HEK293T (cell line): Measurements from ENCODE around the gene GSAP.

Experiments used
- CTCF ChIA-PET: fragments of 350-600 bp; formaldehyde crosslinking; extraction: SDS; loops from one replicate; lab custom pipeline; 2021; ENCODE audit warnings: antibody characterized with exemption, inconsistent platforms; lab: Yijun Ruan, JAX
- POLR2A ChIA-PET: fragments of 350-600 bp; formaldehyde crosslinking; extraction: SDS; loops from one replicate; lab custom pipeline; 2020; ENCODE audit warnings: antibody characterized with exemption, inconsistent platforms; lab: Yijun Ruan, JAX
- DNase-seq: peaks from one replicate; pipeline ENCODE4 v3.0.0; 2012; ENCODE audit warnings: mixed read lengths; ENCODE audit errors: extremely low spot score
- ARNT ChIP-seq: fragments of 450-650 bp; IDR thresholded peaks from 2 replicates; pipeline ENCODE4 v1.6.1; 2017; ENCODE audit warnings: mild to moderate bottlenecking
- BHLHE40 ChIP-seq: fragments of 450-650 bp; IDR thresholded peaks from 2 replicates; pipeline ENCODE4 v1.6.1; 2016; ENCODE audit warnings: mild to moderate bottlenecking, moderate library complexity, borderline replicate concordance
- CTBP1 ChIP-seq: fragments of 450-650 bp; IDR thresholded peaks from 2 replicates; pipeline ENCODE4 v1.6.1; 2016; ENCODE audit warnings: borderline replicate concordance
- ELF4 ChIP-seq: fragments of 450-650 bp; IDR thresholded peaks from 2 replicates; pipeline ENCODE4 v1.6.1; 2017; ENCODE audit warnings: antibody characterized with exemption
- FOXA1 ChIP-seq: fragments of 450-650 bp; IDR thresholded peaks from 2 replicates; pipeline ENCODE4 v1.6.1; 2016; ENCODE audit warnings: mild to moderate bottlenecking
- FOXK2 ChIP-seq: fragments of 450-650 bp; IDR thresholded peaks from 2 replicates; pipeline ENCODE4 v1.6.1; 2016; ENCODE audit warnings: mild to moderate bottlenecking
- FOXM1 ChIP-seq: fragments of 450-650 bp; IDR thresholded peaks from 2 replicates; pipeline ENCODE4 v1.6.1; 2017; ENCODE audit warnings: mild to moderate bottlenecking, borderline replicate concordance
- HDGF ChIP-seq: fragments of 450-650 bp; IDR thresholded peaks from 2 replicates; pipeline ENCODE4 v1.6.1; 2017; ENCODE audit warnings: antibody characterized with exemption, borderline replicate concordance
- L3MBTL2 ChIP-seq: fragments of 450-650 bp; conservative IDR thresholded peaks from 2 replicates; pipeline ENCODE4 v1.6.1; 2016; ENCODE audit warnings: mild to moderate bottlenecking
- LEF1 ChIP-seq: fragments of 450-650 bp; IDR thresholded peaks from 2 replicates; pipeline ENCODE4 v1.6.1; 2017; ENCODE audit warnings: mild to moderate bottlenecking, borderline replicate concordance
- NFRKB ChIP-seq: fragments of 450-650 bp; IDR thresholded peaks from 2 replicates; pipeline ENCODE4 v1.6.1; 2016; ENCODE audit warnings: mild to moderate bottlenecking, moderate library complexity
- SP1 ChIP-seq: fragments of 450-650 bp; IDR thresholded peaks from 2 replicates; pipeline ENCODE4 v1.6.1; 2017
- SUZ12 ChIP-seq: fragments of 450-650 bp; IDR thresholded peaks from 2 replicates; pipeline ENCODE4 v1.6.1; 2016; ENCODE audit warnings: mild to moderate bottlenecking
- TARDBP ChIP-seq: fragments of 450-650 bp; IDR thresholded peaks from 2 replicates; pipeline ENCODE4 v1.6.1; 2016
- ZNF384 ChIP-seq: fragments of 450-650 bp; IDR thresholded peaks from 2 replicates; pipeline ENCODE4 v1.6.1; 2016
- TF ChIP-seq, protein P1 (sequence below): fragments of 450-650 bp; IDR thresholded peaks from 2 replicates; pipeline ENCODE4 v1.6.1; 2016

Gene GSAP

DNA sequence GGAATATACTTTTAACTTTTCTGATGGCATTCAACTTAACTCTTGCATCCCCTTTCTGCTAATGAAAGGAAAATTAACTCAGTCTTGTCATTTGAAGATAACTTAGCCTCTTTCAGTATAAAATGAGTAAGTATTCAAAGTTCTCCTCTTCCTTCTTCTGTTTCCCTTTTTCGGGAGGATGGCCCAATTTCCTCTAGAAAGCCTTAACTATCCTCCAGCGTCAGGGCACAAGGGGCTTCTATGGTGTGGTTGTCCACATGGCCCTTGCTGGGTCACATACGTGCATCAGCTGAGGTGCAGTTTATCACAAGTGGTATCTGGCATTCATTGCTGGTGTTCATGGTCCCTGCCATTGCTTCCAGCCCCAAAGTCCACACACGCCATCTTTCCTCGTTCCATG is 17.8 kb upstream of the GSAP start:
- DNase-seq: no peak

DNA sequence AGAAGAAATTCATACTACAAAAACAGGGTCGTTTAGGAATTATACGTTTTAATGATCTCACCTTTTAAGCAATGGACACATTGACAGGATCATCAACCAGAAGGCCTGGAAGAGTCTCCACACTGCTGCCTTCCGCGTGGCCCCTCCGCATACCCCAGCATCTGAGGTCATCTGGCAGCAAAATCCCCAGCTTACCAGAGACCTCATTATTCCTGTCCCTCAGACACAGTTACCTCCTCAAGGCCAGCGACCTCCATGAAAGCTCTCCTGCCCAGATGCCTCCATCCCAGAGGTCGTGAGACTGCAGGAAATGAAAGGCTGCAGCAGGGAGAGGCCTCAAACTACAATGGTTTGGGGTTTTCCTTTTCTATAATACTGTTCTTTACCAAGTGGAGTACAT is 14.8 kb upstream of the GSAP start:
- TF ChIP-seq SP1 (no peak), FOXA1 (no peak), NFRKB (no peak), FOXM1 (no peak), BHLHE40 (no peak), ZNF384 (no peak), TARDBP (no peak), L3MBTL2 (no peak), CTBP1 (no peak)
- TF ChIP-seq, protein P1, sequence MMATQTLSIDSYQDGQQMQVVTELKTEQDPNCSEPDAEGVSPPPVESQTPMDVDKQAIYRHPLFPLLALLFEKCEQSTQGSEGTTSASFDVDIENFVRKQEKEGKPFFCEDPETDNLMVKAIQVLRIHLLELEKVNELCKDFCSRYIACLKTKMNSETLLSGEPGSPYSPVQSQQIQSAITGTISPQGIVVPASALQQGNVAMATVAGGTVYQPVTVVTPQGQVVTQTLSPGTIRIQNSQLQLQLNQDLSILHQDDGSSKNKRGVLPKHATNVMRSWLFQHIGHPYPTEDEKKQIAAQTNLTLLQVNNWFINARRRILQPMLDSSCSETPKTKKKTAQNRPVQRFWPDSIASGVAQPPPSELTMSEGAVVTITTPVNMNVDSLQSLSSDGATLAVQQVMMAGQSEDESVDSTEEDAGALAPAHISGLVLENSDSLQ: no peak
- ChIA-PET CTCF (no interaction called here), POLR2A (no interaction called here)
- no peak for DNase-seq

More for the DNA sequence above, 17.8 kb upstream of the GSAP start:
- no peak for TF ChIP-seq FOXA1
- TF ChIP-seq SUZ12: no peak
- no peak for TF ChIP-seq LEF1
- no peak for TF ChIP-seq L3MBTL2
- TF ChIP-seq HDGF: no peak
- TF ChIP-seq NFRKB: no peak
- TF ChIP-seq FOXM1: no peak
- TF ChIP-seq, protein P1: no peak
- no peak for TF ChIP-seq FOXK2
- TF ChIP-seq ARNT: no peak
- no peak for TF ChIP-seq CTBP1
- no peak for TF ChIP-seq BHLHE40
- no peak for TF ChIP-seq SP1
- no peak for TF ChIP-seq ZNF384
- TF ChIP-seq ELF4: no peak
- ChIA-PET POLR2A (no interaction called here), CTCF (no interaction called here)

DNA sequence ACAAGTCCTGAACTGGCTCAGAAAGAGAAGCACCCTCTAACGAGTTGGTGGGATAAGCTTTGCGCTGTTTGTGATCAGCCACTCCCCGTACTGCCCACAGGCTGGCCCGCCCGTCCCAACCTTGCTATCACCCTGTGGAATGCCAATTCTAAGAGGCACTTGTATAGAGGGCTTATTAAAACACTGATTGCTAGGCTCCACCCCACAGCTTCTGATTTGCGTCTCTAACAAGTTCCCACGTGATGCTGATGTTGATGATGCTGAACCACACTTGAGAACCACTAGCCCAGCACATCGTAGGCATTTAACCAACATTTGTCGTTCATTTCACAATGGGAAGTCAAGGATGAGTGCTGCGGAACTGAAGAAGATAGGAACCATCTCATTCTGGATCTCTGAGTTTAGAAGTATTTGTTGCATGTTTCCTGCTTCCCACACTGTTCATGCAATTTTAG is 12.7 kb upstream of the GSAP start:
- DNase-seq: no peak
- POLR2A ChIA-PET: no interaction called here
- TF ChIP-seq L3MBTL2 (no peak), NFRKB (no peak), FOXM1 (no peak), CTBP1 (no peak), FOXK2 (no peak), ELF4 (no peak), FOXA1 (no peak), HDGF (no peak), ZNF384 (no peak)
- CTCF ChIA-PET: no interaction called here

DNA sequence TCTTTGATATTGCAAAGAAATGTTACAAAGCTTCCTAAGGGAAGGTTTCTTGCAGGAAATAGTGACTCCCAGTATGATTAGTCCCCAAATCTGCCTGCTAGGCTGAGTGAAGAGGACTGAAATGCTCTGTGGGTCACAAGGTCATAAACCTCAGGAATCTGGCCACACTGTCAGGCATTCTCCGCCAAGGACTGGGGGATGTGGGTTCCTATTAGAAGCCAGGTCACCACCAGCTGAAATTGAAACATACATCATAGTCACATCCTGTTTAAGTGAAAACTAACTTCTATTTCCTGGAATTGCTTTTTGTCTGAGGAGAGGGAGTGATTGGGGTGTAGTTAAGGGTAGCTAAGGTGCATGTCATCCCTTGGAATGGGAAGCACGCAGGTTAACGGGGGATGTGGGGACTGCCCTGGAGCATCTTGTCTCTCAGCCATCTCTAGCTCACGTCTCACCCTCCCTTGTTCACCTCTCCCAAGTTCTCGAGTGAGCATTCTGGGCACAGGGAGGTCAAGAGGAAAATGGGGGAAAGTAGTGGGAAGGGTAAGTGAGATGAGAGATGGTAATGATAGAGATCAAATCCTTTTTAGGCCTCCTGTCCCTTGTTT is 12.0 kb upstream of the GSAP start:
- no peak for TF ChIP-seq TARDBP
- no peak for TF ChIP-seq SUZ12
- no peak for TF ChIP-seq HDGF
- TF ChIP-seq ARNT: no peak
- no peak for TF ChIP-seq CTBP1
- TF ChIP-seq, protein P1: no peak
- no peak for TF ChIP-seq ELF4
- TF ChIP-seq FOXA1: no peak
- TF ChIP-seq LEF1: no peak
- no peak for TF ChIP-seq FOXK2
- TF ChIP-seq SP1: no peak
- no peak for DNase-seq
- ChIA-PET POLR2A (no interaction called here), CTCF (no interaction called here)

DNA sequence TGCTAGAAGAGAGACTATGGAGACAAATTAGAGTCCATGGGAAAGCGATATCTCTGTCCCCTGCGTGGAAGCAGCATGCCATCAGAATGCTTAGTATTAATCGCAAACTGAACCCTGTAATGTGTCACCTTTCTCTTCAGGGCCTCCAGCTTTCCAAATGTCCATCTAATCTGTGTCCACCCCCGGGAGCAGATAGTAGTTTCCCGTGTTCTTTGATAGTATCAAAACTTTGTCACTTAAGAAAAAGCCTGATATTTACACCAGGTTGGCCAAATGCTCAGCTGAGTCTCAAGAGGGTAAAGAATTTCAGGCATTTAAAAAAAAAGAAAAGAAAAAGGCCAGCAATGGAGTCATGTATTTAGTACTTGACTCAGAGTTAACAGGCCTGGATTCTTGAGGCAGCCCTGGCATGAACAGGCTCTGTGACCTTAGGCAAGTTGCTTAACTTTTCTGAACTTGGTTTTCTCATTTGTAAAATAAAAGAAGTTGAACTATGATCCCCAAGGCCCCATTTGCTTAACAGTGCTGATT is 10.4 kb upstream of the GSAP start:
- POLR2A ChIA-PET: no interaction called here
- TF ChIP-seq NFRKB (no peak), HDGF (no peak), TARDBP (no peak), SP1 (no peak), L3MBTL2 (no peak)
- CTCF ChIA-PET: no interaction called here
- DNase-seq: no peak

DNA sequence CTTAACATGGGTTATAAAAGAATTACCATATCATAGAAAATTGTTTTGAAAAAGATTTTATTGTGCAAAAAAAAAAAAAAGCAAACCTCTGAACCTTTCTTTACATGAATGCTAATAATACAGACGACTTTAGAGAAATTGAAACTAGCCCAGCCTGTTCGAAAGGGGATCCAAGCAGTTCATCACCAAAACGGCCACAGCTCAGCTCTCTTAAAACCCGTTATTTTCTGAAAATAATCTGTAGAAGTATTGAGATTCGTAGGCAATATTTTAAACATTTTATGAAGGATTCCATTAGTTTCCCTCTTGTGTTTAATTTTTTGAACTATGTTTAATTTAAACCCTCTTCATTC is 9.9 kb upstream of the GSAP start:
- TF ChIP-seq CTBP1: no peak
- TF ChIP-seq BHLHE40: no peak
- TF ChIP-seq, protein P1: no peak
- TF ChIP-seq SP1: no peak
- no peak for TF ChIP-seq ZNF384
- no peak for TF ChIP-seq ARNT
- no peak for TF ChIP-seq NFRKB
- no peak for TF ChIP-seq FOXK2
- no peak for TF ChIP-seq SUZ12
- TF ChIP-seq TARDBP: no peak
- TF ChIP-seq HDGF: no peak
- no peak for TF ChIP-seq FOXA1
- no peak for TF ChIP-seq LEF1
- no peak for TF ChIP-seq L3MBTL2
- TF ChIP-seq ELF4: no peak
- DNase-seq: no peak
- ChIA-PET POLR2A (no interaction called here), CTCF (interaction anchor here (0.7 to 0.8 kb wide), 2 partner anchors 11 to 243 kb away, joined by 3 to 6 read pairs; no protein-coding TSS in a partner anchor)
